Tibial nerve (tissue), 4 donors: ENCODE measurements around the gene BMP3. TPM values are rescaled to one million over a fixed set of nuclear protein-coding genes. Genes with fewer than 3 reads are reported as not detected.

Experiments used
- DNase-seq, 2 donors: peaks; one replicate each; pipeline ENCODE4 v3.0.0-alpha.2; 2019; ENCODE audit warnings: low spot score in 2 of 2
- H3K27ac ChIP-seq, 4 donors: fragments of 200-600 bp; sonication (generic) in 3 of 4; one replicate each; pipeline ENCODE4 v1.5.1; 2017 to 2019; ENCODE audit warnings: mild to moderate bottlenecking in 1 of 4
- H3K27me3 ChIP-seq, 2 donors: fragments of 200-600 bp; sonication (generic) in 1 of 2; one replicate each; pipeline versions ENCODE4 v1.5.1 to v1.6.0; 2017 to 2019
- H3K36me3 ChIP-seq, 3 donors: fragments of 200-600 bp; sonication (generic); one replicate each; pipeline ENCODE4 v1.5.1; 2018 to 2019
- H3K4me1 ChIP-seq, 4 donors: fragments of 200-600 bp; sonication (generic) in 3 of 4; one replicate each; pipeline ENCODE4 v1.5.1; 2017 to 2019
- H3K4me3 ChIP-seq, 4 donors: fragments of 200-600 bp; sonication (generic) in 3 of 4; one replicate each; pipeline ENCODE4 v1.5.1; 2017 to 2019; ENCODE audit warnings: mild to moderate bottlenecking in 1 of 4, moderate library complexity in 1 of 4
- H3K9me3 ChIP-seq, 4 donors: fragments of 200-600 bp; sonication (generic) in 3 of 4; one replicate each; pipeline ENCODE4 v1.5.1; 2017 to 2019
- EP300 ChIP-seq, 2 donors: sonication (generic); formaldehyde crosslinking; IDR thresholded peaks; one replicate each; pipeline ENCODE4 v1.6.1; 2017; ENCODE audit warnings: antibody characterized with exemption in 2 of 2, mild to moderate bottlenecking in 1 of 2
- POLR2A ChIP-seq, 2 donors: fragments of 450-650 bp; IDR thresholded peaks; one replicate each; pipeline ENCODE4 v1.6.1; 2017; ENCODE audit warnings: antibody characterized with exemption in 2 of 2, mild to moderate bottlenecking in 2 of 2, moderate library complexity in 2 of 2
- WGBS, 2 donors: methylation state at CpG; one replicate each; pipeline ENCODE4 v1.1.5; 2018; 5-methylcytosine and 5-hydroxymethylcytosine counted together
- total RNA-seq, 4 donors: library from RNA; depleted of rRNA; stranded (reverse); fragments of >200 nt; gene quantifications; one replicate each; pipeline ENCODE4 v1.1.0, GENCODE V29; 2016
- TF ChIP-seq, protein P1 (sequence below), 5 experiments: fragments of 200-600 bp in 3 of 5; fragments of 450-650 bp in 2 of 5; sonication (generic) in 3 of 5; IDR thresholded peaks; one replicate each; pipeline ENCODE4 v1.5.1; 2016 to 2019; ENCODE audit warnings: antibody characterized with exemption in 5 of 5, mild to moderate bottlenecking in 3 of 5, moderate library complexity in 2 of 5

Gene BMP3, protein sequence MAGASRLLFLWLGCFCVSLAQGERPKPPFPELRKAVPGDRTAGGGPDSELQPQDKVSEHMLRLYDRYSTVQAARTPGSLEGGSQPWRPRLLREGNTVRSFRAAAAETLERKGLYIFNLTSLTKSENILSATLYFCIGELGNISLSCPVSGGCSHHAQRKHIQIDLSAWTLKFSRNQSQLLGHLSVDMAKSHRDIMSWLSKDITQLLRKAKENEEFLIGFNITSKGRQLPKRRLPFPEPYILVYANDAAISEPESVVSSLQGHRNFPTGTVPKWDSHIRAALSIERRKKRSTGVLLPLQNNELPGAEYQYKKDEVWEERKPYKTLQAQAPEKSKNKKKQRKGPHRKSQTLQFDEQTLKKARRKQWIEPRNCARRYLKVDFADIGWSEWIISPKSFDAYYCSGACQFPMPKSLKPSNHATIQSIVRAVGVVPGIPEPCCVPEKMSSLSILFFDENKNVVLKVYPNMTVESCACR
- total RNA-seq, result 10 to 100 TPM; 17.4 to 55.3 (median 46.9) TPM

DNA sequence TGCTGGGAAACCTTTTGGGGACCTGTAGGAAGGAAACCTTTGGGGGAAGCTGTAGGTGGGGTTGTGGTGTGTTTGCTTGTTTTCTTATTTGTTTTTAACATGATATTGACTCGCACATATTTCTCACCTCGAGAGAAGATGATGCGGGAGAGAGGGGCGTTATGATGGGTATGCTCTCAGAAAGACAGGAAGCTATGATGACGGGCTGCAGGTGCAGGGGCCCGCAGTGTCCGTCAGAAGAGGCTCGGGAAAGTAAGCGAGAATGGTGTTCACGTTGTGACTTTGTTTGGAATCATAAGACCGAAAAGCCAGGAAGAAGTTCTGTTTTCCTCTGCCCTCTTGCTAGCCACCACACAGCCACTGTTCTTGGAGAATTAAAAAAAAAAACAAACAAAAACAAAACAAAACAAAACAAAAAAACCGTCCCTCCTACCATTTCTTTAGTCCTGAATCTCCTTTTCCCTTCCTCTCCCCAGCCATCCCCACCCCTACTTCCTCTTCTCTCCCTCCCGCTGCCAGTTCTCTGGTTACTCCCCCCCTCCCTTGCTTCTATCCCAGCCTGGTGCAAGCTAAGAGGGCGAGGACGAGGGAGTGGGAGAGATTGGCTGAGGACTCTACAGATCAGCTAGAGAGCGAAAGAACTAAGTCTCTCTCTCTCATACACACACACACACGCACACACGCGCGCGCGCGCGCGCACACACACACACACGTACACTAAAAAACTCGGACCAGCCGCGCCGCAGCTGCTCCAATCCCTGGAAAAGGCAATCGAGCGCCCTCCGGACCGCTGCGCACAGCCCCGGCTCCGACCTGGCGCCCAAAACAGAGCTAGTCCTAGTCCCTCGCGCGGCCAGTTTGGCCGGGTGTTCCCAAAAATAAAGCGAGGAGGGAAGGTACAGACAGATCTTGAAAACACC, at the start of gene BMP3:
TSS of gene BMP3 (plus strand) at position 648 of the 920 bp plus-strand sequence. CDS start 577 bp downstream, outside the sequence.
- peak; percentile 15 to 22 for DNase-seq
- Histone ChIP-seq H3K4me3 (peak within 1 kb of the TSS; percentile 6 to 57 (median 30)), H3K36me3 (no peaks in the 10 kb centered on the region), H3K9me3 (no peaks in the 10 kb centered on the region), H3K4me1 (peaks cover 0 to 24% (median 6%) of the 10 kb centered on the region in 4 donors), H3K27me3 (peaks cover 0 to 55% of the 10 kb centered on the region in 2 donors), H3K27ac (peak within 1 kb of the TSS in 2 of 4 donors; percentile 63 to 70)
- WGBS, 2 donors, result 1 to 3% methylated on average over 43 of the region's 43 CpGs
- TF ChIP-seq POLR2A (IDR thresholded peaks at IDR 0.05), result peak in 1 of 2 donors; percentile 25
- TF ChIP-seq, protein P1, sequence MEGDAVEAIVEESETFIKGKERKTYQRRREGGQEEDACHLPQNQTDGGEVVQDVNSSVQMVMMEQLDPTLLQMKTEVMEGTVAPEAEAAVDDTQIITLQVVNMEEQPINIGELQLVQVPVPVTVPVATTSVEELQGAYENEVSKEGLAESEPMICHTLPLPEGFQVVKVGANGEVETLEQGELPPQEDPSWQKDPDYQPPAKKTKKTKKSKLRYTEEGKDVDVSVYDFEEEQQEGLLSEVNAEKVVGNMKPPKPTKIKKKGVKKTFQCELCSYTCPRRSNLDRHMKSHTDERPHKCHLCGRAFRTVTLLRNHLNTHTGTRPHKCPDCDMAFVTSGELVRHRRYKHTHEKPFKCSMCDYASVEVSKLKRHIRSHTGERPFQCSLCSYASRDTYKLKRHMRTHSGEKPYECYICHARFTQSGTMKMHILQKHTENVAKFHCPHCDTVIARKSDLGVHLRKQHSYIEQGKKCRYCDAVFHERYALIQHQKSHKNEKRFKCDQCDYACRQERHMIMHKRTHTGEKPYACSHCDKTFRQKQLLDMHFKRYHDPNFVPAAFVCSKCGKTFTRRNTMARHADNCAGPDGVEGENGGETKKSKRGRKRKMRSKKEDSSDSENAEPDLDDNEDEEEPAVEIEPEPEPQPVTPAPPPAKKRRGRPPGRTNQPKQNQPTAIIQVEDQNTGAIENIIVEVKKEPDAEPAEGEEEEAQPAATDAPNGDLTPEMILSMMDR (IDR thresholded peaks at IDR 0.05), result no peak

DNA sequence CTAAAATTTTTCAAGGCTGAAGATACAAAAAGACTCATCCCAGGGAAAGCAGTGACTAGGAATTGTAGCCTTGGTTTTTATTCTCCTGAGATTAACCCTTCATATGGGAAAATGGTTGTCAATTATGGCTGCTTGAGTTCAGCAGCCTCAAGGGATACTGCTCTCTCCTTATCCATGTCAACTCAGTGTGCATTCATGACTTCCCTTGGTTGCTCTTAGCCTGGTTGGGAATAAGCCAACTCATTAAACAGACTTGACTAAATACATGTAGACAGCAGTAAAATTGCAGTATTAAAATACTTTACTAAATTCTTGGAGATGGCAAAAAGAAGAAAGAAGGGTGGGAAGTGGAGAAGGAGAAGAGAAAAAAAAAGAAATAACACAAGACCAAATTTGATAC, 44.5 kb upstream of the BMP3 start:
- Histone ChIP-seq H3K36me3 (no peaks in the 10 kb centered on the region), H3K27me3 (no peaks in the 10 kb centered on the region), H3K4me1 (no peaks in the 10 kb centered on the region), H3K4me3 (no peak overlapping the region), H3K27ac (no peak overlapping the region), H3K9me3 (no peaks in the 10 kb centered on the region)
- no peak for DNase-seq
- TF ChIP-seq POLR2A (IDR thresholded peaks at IDR 0.05) (no peak), EP300 (IDR thresholded peaks at IDR 0.05) (no peak)
- TF ChIP-seq, protein P1 (IDR thresholded peaks at IDR 0.05), result no peak

DNA sequence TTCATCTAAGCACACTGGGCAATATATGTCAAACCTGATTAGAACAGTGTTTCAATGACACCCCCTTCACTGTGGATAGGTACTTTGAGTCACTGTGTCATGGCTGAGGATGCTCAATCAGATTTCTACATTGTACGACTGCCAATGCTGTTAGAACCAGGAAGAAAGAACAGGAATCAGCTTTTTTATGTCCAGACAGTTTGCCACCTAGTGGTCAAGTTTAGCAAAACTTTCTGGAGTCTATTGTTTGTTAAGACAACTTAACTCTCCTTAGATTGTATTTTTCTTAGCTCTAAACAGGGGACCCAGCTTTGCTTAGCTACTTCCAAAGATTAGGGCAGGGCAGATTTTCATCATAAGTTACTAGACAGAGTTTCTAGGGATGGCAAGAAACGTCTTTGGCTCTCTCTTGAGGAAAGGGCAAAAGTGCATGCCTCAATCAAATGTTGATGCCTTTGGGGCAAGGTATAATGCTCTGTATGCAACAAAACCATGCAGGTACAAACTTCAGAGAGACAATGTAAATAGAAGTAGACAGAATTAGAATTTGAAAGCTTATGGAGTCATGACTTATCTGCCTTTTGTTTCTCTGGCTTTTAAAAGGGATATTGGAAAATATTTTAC, 40.5 kb upstream of the BMP3 start:
- no peak for TF ChIP-seq EP300 (IDR thresholded peaks at IDR 0.05)
- TF ChIP-seq, protein P1 (IDR thresholded peaks at IDR 0.05), result peak; percentile 43 to 66 (median 50)
- TF ChIP-seq POLR2A (IDR thresholded peaks at IDR 0.05), result no peak
- no peaks in the 10 kb centered on the region for H3K4me1 ChIP-seq
- WGBS, 2 donors, result 3 to 9% methylated on average over 2 of the region's 2 CpGs
- H3K4me3 ChIP-seq, result no peak overlapping the region
- H3K27me3 ChIP-seq, result no peaks in the 10 kb centered on the region
- H3K36me3 ChIP-seq, result no peaks in the 10 kb centered on the region
- no peaks in the 10 kb centered on the region for H3K9me3 ChIP-seq
- DNase-seq, result peak in 1 of 2 donors; percentile 61
- H3K27ac ChIP-seq, result no peak overlapping the region

DNA sequence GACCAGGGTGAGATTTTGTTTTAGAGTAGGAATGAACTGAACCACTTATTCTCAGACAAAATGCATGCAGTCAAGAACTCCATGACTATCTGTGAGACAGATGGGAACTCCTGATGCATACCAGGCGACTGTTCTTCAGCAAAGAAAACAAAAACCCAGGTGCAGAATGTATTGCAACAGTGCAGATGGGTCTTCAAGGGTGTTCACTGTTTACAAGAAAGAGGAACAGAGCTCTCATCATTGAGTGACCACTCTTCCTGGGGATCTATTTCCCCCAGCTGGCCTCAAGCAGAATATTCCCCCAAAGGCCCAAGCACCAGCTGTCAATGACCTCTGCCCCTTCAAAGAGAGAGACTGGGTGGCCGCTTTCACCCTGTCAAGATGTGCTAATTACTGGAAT, 39.7 kb upstream of the BMP3 start:
- Histone ChIP-seq H3K9me3 (peaks cover 0 to 3% (median 0%) of the 10 kb centered on the region in 4 donors), H3K27ac (no peak overlapping the region), H3K4me1 (no peaks in the 10 kb centered on the region), H3K4me3 (no peak overlapping the region), H3K36me3 (no peaks in the 10 kb centered on the region), H3K27me3 (no peaks in the 10 kb centered on the region)
- TF ChIP-seq EP300 (IDR thresholded peaks at IDR 0.05) (no peak), POLR2A (IDR thresholded peaks at IDR 0.05) (no peak)
- TF ChIP-seq, protein P1 (IDR thresholded peaks at IDR 0.05), result no peak
- WGBS, 2 donors, result 53 to 67% methylated on average over 2 of the region's 2 CpGs
- DNase-seq, result no peak
